MCF 10A (cell line): ENCODE results near the gene ZNF777. TPM values are rescaled to one million over a fixed set of nuclear protein-coding genes. Genes with fewer than 3 reads are reported as not detected.

ENCODE experiments used
- BruUV-seq: library from RNA; stranded (reverse); fragments of 400-500 nt; replicated peaks from 2 replicates; lab custom pipeline; 2021; lab: Mats Ljungman, UMichigan
- CTCF ChIA-PET: fragments of 300-600 bp; sonication (Branson Sonifier 250); formaldehyde crosslinking; extraction: SDS; loops from one replicate; lab custom pipeline; 2021; ENCODE audit warnings: antibody characterized with exemption, inconsistent platforms; lab: Yijun Ruan, JAX
- POLR2A ChIA-PET: fragments of 300-600, 350-650 bp; sonication (Branson Sonifier 250); formaldehyde crosslinking; extraction: SDS; loops from one replicate; lab custom pipeline; 2020; ENCODE audit warnings: antibody characterized with exemption, inconsistent platforms; lab: Yijun Ruan, JAX
- DNase-seq: peaks from one replicate; pipeline ENCODE4 v3.0.0-alpha.2; 2018; ENCODE audit not compliant: unreplicated experiment
- H3K27ac Mint-ChIP-seq: one replicate; pipeline ENCODE4 v1.8.0; 2022; ENCODE audit warnings: mild to moderate bottlenecking, low read depth, mixed read lengths; ENCODE audit not compliant: unreplicated experiment
- H3K27me3 Mint-ChIP-seq: one replicate; pipeline ENCODE4 v1.8.0; 2022; ENCODE audit warnings: mixed read lengths; ENCODE audit not compliant: insufficient read depth, unreplicated experiment
- H3K36me3 Mint-ChIP-seq: one replicate; pipeline ENCODE4 v1.8.0; 2022; ENCODE audit warnings: mild to moderate bottlenecking, moderate library complexity, mixed read lengths; ENCODE audit not compliant: insufficient read depth, unreplicated experiment
- H3K4me1 Mint-ChIP-seq: one replicate; pipeline ENCODE4 v1.8.0; 2022; ENCODE audit warnings: mixed read lengths; ENCODE audit not compliant: insufficient read depth, unreplicated experiment
- H3K4me3 Mint-ChIP-seq: one replicate; pipeline ENCODE4 v1.8.0; 2022; ENCODE audit warnings: mild to moderate bottlenecking, moderate library complexity, mixed read lengths; ENCODE audit not compliant: unreplicated experiment
- H3K9me3 Mint-ChIP-seq: one replicate; pipeline ENCODE4 v1.8.0; 2022; ENCODE audit warnings: mixed read lengths; ENCODE audit not compliant: unreplicated experiment
- intact Hi-C: fragments of 100-400 bp; cut with micrococcal nuclease; formaldehyde crosslinking; loops from 2 replicates; pipeline ENCODE4 v1.14.1; 2022
- total RNA-seq: library from RNA; stranded (reverse); gene quantifications from 2 replicates; pipeline ENCODE4 v1.2.3, GENCODE V29; 2022
- TF ChIP-seq, protein P1 (sequence below): fragments of 200-600 bp; IDR thresholded peaks from one replicate; pipeline ENCODE4 v1.8.0; 2022; ENCODE audit warnings: antibody characterized with exemption, mild to moderate bottlenecking; ENCODE audit not compliant: unreplicated experiment

The ZNF777 gene
- total RNA-seq, 1 experiment from 2014 or later, result 22.9 TPM

DNA sequence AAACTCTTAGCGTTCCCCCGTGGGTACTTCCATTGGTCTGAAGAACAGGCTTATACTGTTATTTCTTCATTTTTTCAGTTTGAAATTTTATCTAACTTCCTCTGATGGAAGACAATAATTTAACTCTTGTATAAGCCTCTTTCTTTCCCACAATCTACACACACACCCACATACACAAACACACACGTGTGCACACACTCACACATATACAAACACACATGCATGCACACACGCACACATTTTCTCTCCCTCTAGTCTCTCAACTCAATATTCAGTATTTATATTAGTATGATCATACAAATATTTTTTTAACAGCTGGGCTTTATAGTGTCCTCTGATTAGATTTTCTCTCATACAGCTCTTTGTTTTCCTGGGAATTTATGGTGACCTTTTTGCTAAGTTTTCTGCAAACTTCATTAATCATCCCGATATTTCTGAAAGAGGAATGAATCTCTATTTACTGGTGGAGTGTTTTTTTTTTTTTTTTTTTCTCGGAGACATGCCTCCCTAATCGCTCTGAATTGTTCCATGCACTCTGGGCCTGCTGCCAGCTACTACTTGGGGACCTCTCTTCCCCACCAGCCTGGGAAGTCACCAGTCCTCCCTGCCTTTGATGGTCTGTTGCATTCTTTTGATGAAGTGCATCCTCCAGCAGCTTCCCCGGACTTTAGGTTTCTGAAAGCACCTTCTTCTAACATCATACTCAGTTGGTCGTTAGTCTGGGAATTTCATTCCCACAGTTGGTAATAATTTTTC lies 75.5 kb downstream of the ZNF777 start:
- Mint-ChIP-seq H3K9me3 (no peaks in the 10 kb centered on the region), H3K27me3 (peaks cover 17% of the 10 kb centered on the region), H3K36me3 (no peaks in the 10 kb centered on the region), H3K4me3 (no peak overlapping the region), H3K4me1 (no peaks in the 10 kb centered on the region), H3K27ac (no peak overlapping the region)
- ChIA-PET CTCF (interaction anchor here (0.6 kb wide), 1 partner anchor 15 kb away, joined by 3 read pairs; no protein-coding TSS in a partner anchor), POLR2A (no interaction called here)
- DNase-seq, result no peak
- TF ChIP-seq, protein P1, sequence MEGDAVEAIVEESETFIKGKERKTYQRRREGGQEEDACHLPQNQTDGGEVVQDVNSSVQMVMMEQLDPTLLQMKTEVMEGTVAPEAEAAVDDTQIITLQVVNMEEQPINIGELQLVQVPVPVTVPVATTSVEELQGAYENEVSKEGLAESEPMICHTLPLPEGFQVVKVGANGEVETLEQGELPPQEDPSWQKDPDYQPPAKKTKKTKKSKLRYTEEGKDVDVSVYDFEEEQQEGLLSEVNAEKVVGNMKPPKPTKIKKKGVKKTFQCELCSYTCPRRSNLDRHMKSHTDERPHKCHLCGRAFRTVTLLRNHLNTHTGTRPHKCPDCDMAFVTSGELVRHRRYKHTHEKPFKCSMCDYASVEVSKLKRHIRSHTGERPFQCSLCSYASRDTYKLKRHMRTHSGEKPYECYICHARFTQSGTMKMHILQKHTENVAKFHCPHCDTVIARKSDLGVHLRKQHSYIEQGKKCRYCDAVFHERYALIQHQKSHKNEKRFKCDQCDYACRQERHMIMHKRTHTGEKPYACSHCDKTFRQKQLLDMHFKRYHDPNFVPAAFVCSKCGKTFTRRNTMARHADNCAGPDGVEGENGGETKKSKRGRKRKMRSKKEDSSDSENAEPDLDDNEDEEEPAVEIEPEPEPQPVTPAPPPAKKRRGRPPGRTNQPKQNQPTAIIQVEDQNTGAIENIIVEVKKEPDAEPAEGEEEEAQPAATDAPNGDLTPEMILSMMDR, result no peak
- BruUV-seq, result no TSS peak
- intact Hi-C loops, result no loop called here

Other genes starting within 250 kb of the ZNF777 start
- gene ZNF212, start 221.4 kb downstream of the ZNF777 start, total RNA-seq, result 10.5 and 14.7 TPM in 2 replicates
- gene ZNF783, start 198.9 kb downstream of the ZNF777 start, total RNA-seq, result 39.5 and 49.0 TPM in 2 replicates
- gene ZNF746, start 36.7 kb upstream of the ZNF777 start, total RNA-seq, result 22.0 and 23.7 TPM in 2 replicates